Sciatic nerve (tissue), 2 donors: Measurements from ENCODE around the gene DUSP28. TPM values are rescaled to one million over a fixed set of nuclear protein-coding genes. Genes with fewer than 3 reads are reported as not detected.
A peak's percentile ranks its signal among the peaks of the same experiment; 100 is the strongest.

Experiments
- ATAC-seq: fragments of 200-7000 bp; cut with Tn5 transposase; one replicate; pipeline ENCODE4 v1.9.1; 2020; ENCODE audit warnings: mild to moderate bottlenecking, moderate library complexity
- DNase-seq: peaks from one replicate; pipeline ENCODE4 v3.0.0-alpha.2; 2020; ENCODE audit warnings: low spot score
- intact Hi-C: fragments of 100-400 bp; cut with DNase I; formaldehyde crosslinking; loops from one replicate; pipeline ENCODE4 v1.14.2; 2022
- total RNA-seq: library from RNA; stranded (reverse); fragmentation: NEBNext Ultra II Directional; extraction: Animal tissue kit (Norgen Biotek cat#: 25700); gene quantifications from one replicate; pipeline ENCODE4 v1.2.1, GENCODE V29; 2021
- donor health status: DM: no; HTN: no; CAD: no.
- donor health status: DM: no; HTN: no; CAD: no.

Gene DUSP28
- total RNA-seq, 1 donor from 2014 or later: 4.5 TPM

DNA sequence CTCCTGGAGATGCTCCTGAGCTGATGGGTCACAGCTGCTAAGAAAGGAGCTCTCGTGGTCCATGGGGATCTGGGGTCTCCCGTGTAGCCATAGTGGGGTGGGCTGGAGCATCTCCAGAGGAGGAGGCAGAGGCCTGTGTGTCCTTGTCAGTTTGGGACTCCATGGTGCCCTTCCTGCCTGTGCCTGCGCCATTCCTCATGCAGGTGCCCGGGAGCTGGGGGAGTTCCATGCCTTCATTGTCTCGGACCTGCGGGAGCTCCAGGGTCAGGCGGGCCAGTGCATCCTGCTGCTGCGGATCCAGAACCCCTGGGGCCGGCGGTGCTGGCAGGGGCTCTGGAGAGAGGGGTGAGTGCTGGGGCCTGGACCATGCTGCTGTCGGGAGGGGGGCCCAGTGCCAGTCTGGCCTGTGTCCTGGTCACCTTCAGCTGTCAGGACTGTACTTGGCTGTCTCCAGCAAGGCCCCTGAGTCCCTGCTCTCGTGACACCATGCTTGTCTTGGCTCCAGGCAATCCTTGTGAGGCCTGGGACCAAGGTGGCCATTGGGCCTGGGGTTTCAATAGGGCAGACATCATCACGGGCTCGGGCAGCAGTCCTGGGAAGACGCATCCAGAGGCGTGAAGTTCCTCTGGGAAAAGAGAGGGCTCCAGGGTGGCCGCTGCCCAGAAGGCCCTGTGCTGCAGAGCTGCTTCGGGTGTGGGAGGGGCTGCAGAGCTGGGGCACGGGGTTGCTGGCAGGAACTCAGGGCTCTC is 33.7 kb downstream of the DUSP28 start:
- intact Hi-C loops: no loop called here
- no peak for ATAC-seq
- DNase-seq: peak; percentile 50

DNA sequence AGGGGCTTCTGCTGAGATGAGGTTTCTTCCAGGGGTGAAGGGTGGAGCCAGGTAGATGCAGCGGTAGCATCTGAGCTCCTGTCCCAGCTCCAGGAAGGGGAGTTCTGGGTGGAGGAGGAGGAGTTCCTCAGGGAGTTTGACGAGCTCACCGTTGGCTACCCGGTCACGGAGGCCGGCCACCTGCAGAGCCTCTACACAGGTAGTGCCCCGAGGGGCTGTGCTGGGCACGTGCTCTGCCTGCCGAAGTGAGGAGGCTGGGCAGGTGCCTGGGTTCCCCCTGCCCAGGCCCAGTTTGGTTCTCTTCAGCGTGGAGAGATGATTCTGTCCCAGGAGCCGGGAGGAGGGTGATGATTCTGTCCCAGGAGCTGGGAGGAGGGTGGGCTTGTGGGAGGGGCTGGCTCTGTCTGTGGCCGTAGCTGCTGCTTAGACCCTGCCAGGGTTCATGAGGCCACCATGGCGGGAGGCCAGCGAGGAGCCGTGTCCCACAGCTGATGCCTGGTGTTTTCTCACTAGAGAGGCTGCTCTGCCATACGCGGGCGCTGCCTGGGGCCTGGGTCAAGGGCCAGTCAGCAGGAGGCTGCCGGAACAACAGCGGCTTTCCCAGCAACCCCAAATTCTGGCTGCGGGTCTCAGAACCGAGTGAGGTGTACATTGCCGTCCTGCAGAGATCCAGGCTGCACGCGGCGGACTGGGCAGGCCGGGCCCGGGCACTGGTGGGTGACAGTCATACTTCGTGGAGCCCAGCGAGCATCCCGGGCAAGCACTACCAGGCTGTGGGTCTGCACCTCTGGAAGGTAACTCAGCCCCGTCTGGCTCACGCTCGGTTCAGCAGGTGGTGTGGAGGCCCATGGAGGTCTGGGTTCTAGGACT is 34.6 kb downstream of the DUSP28 start:
- DNase-seq: peak; percentile 57
- intact Hi-C loops: no loop called here
- peak; percentile 7 for ATAC-seq

DNA sequence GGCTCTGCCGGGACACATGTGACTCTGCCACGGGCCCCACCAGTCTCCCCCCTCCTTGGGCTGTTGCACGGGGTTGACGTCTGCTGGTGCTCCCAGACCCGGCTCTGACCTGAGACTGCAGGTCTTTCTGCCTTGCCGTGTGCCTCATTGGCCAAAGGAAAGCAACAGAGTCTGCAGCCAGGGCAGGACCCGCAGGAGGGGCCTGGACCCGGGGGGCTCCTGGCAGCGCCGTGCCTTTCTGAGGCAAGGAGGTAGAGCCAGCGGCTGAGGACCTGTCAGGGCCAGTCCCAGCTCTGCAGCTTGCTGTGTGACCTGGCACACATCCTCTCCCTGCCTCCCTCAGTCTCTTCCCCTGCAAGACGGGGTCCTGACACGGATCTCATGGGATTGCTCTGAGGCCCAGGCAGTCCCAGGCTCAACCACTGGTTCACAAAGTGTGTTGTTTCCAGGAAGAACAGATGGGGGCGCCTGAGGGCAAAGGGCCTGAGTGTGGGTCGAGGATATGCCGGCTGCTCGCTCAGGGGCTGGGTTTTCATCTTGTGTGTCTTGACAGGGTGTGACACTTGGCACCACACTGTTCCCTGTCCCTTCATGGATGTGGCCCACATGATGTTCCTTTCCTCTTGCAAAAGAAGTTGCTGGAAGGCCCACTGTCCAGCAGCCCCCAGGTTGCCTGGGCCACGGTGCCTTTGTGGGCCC is 35.4 kb downstream of the DUSP28 start:
- intact Hi-C loops: no loop called here
- ATAC-seq (peak; percentile 44), DNase-seq (peak; percentile 55)

DNA sequence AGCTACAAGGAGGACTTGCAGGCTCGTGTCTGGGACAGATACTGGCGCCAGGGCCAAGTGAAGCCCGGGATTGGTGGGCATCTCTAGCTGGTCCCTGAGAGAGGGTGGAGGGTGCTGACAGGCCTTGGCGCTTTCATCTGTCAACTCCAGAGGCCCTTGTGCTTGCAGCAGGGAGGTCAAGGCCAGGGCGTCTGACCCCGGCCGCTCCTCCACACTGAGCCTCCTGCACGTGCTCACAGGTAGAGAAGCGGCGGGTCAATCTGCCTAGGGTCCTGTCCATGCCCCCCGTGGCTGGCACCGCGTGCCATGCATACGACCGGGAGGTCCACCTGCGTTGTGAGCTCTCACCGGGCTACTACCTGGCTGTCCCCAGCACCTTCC is 35.9 kb downstream of the DUSP28 start:
- no peak for ATAC-seq
- intact Hi-C loops: no loop called here

DNA sequence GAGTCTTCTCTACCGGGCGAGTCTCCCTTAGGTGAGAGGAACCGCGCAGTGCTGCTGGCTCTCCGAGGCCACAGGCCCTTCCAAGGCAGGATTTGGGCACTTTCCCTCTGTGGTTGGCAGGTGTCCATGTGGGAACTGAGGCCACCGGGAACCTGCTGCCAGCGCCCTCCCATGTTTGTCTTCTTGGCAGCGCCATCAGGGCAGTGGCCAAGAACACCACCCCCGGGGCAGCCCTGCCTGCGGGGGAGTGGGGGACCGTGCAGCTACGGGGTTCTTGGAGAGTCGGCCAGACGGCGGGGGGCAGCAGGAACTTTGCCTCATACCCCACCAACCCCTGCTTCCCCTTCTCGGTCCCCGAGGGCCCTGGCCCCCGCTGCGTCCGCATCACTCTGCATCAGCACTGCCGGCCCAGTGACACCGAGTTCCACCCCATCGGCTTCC is 36.4 kb downstream of the DUSP28 start:
- DNase-seq (peak; percentile 62), ATAC-seq (no peak)
- intact Hi-C loops: no loop called here

More for the DNA sequence above, 35.9 kb downstream of the DUSP28 start:
- DNase-seq: peak; percentile 54

DNA sequence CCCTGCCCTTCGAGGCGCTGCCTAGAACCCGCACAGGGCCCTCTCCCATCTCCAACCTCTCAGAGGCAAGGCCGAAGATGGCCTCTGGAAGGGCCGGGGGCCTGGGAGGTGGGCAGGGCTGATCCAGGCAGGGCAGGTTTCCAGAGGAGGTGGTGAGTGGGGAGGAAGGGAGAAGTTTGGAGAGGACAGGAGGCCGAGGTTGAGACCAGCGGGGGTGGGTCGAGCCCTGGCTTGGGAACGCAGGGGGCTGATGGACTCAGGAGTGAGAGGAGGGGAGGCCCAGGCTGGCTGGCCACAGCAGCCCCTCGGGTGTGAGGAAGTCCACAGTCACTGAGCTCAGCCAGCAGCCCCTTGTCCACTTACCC is 36.9 kb downstream of the DUSP28 start:
- ATAC-seq: no peak
- DNase-seq: peak; percentile 50
- intact Hi-C loops: no loop called here

DNA sequence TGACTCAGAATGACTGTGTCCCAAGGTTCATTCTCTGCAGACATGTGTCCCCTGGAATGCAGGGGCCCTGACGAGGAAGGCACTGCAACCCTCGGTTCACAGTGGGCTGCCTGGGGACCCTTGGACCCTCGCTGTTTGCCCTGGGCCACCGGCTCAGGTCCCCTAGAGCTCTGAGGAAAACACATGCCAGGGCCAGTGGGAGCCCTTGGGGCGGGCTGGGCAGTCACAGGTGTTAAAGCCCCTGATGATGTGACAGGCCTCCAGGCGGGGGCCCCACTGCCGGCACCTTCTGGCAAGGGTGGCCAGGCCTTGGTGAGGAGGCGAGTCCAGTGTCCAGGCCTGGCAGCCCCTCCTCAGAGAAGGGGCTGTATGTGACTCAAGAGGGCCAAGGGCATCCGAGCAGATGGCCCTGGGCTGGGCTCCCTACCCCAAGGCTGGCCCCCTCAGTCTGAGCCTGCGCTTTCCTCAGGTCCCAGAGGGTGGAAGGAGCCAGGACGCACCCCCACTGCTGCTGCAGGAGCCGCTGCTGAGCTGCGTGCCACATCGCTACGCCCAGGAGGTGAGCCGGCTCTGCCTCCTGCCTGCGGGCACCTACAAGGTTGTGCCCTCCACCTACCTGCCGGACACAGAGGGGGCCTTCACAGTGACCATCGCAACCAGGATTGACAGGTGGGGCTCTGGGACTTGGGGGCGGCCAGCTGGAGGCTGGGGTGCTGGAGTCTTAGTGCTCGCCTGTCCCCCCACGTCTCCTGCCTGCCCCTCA is 37.4 kb downstream of the DUSP28 start:
- intact Hi-C loops: no loop called here
- DNase-seq: peak; percentile 45

DNA sequence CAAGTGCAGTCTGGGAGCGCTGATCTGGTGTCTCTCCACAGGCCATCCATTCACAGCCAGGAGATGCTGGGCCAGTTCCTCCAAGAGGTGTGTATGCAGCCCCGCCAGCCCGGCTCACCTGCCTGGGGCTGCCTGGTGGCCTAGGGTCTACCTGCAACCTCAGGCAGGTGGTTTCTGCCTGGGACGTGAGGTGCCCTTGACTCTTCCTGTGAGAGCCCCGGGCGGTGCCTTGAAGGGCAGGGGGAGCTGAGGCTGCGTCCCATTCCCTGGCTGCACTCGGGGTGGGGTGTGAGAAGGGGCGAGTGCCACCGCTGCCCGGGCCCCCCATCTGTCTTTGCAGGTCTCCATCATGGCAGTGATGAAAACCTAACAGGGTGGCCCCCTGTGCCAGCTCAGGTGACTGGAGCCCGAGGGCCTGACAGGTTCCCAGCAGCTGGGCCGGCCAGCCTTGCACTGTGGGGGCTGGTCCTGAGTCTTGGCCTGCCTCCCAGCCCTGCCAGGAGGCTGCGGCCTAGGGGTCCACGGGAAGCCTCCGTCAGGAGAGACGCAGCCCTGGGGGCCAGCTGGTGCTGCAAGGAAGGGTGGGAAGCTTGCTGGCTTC is 38.3 kb downstream of the DUSP28 start:
- intact Hi-C loops: no loop called here
- no peak for ATAC-seq
- peak; percentile 43 for DNase-seq

More for the DNA sequence above, 37.4 kb downstream of the DUSP28 start:
- no peak for ATAC-seq

DNA sequence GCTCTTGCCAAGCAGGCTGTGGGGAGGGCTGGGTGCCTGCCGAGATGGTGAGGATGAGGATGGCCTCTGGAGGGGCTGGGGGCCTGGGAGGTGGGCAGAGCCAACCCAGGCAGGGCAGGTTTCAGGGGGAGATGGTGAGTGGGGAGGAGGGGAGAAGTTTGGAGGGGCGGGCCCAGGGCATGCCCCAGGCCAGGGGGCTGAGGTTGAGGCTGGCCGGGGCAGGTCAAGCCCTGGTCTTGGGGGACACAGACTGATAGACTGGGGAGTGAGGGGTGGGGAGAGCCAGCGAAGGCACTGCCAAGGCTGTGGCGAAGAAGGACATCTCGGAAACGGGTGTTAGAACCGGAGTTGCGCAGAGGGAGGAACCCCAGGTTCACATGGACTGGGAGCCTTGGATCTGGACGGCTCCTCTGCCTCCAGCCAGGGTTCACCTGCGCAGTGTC is 39.0 kb downstream of the DUSP28 start:
- no peak for ATAC-seq
- peak; percentile 49 for DNase-seq
- intact Hi-C loops: no loop called here

DNA sequence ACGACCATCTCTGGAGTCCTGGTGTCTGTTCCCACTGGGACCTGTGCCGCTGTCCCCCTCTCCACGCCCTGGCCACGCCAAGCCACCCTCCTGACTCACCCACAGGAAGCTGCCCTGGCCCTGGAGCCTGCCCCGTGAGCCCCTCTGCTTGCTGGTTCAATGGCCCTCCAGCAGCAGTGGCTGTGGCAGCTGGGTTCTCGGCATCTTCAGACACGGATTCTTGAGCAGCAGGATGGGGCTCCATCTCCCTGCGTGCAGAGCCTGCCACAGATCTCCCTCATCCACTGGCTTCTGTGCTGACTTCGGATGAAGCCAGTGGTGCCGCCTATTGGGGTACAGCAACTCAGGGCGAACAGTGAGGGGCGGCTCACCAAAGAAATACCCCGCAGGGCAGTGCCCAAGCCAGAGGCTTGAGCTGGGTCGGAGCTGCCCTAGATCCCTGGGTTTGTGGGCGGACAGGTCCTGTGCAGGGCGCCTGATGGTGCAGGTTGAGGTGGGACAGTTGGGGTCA is 40.3 kb downstream of the DUSP28 start:
- DNase-seq: peak; percentile 47
- no peak for ATAC-seq
- intact Hi-C loops: no loop called here

DNA sequence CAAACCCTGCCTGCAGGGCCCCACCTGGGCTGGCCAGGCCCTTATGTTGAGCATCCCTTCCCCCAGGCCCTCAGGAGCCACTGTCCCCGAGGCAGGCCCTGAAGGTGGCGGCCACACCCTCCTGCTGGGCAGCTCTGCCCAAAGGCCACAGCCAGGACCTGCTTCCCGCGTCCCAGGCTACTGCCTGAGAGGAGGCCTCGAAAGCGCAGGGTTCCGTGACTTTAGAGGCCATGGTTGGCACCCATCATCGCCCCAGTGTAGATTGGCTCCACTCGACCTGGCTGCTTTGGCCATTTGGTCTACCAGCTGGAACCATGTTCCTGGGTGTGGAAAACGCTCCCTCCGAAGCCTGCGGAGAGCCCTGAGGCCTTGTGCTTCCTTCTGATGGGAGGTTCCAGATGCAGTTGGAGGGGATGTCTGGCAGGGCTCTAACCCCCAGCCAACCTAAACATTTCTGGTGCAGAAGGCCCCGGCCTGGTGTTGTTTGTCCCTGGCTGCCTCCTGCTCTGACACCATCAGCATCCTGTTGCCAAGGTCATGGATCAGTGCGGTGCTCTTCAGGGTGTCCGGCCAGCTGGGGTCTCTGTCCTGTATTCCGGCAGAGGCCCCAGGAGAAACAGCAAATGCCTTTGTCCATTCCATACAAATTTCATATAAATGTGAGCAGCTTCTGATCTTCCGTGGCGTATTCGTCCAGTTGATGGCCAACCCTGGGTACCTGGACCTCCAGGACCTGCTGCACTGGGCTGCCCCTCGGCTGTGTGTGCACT is 41.1 kb downstream of the DUSP28 start:
- DNase-seq (peak; percentile 52), ATAC-seq (no peak)
- intact Hi-C loops: no loop called here

DNA sequence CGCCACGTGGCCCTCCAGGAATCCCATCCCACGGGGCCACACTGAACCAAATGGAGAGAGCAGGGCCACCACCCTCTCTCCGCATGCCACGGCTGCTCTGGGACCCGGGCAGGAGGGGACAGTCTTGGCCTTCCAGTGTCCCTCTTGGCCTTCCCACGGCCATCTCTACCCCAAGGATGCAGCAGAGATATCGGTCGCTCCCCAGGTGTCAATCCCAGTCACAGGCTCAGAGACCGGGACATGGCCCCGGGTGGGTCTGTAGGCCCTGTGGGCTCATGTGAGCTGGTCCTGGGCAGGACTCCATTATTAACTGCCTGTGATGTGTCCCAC is 41.6 kb downstream of the DUSP28 start:
- intact Hi-C loops: no loop called here
- DNase-seq: peak; percentile 49
- ATAC-seq: no peak

DNA sequence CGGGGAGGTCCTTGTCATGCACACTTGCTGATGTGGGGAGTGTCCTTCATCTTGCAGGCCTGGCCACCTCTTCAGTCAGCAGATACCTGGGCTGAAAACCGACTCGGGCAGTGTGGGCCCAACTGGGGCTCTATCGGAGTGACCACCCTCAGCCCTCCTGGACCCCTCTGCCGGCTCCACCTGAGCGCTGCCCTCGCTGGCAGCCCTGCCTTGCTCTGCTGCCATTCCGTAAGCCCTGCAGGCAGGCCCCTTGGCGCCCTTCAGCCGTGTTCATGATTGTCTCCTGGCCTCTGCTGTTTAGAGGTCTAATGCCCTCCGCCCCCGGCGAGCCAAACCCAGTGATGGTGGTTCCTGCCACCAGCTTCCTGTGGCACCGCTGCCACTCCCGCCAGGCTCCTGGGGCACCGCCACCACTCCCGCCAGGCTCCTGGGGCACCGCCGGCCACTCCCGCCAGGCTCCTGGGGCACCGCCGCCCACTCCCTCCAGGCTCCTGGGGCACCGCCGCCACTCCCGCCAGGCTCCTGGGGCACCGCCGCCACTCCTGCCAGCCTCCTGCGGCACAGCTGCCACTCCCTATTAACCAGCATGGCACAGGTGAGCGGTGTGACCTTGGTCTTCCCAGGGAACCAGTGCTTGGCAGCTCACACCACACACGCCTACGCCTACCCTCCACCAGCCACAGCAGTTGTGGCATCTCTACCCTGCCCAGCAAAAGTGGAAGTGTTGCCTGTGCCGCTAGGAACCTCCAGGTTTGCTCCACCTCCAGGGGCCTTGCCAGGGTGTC is 42.3 kb downstream of the DUSP28 start:
- ATAC-seq: no peak
- intact Hi-C loops: no loop called here
- peak; percentile 53 for DNase-seq

DNA sequence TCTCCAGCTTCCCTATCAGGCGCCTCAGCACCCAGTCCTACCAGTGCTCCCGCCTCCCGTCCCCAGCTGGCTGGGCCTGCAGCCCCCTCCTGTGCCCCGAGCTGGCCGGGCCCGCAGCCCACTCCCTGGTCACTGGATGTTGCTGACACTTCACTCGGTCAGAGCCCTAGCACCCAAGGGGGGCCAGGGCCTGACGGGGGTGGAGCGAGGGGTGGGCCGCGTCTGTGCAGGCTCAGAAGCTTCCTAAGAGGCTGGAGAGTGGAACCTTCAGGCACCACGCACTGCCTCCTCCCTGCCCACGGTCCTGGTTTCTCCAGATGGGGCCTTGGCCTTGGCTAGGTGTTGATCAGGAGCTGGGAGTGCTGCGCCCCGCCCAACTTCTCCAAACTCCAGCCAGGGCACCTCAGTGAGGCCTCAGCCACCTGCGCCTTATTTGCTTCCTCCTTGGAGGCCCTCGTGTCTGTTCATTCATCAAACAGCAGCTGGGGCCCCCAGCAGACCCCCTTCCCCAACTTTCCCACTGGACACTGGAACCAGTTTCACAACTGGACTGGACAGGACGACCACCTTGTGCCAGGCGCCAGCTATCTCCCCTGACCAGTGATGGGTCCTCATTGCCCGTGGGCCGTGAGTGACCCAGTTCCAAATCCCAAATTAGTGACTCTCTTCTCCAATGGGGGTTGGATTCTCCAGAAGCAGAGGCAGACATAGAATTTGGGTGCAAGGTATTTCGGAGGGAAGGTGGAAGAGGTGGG is 43.1 kb downstream of the DUSP28 start:
- intact Hi-C loops: no loop called here
- DNase-seq (peak; percentile 45), ATAC-seq (no peak)

DNA sequence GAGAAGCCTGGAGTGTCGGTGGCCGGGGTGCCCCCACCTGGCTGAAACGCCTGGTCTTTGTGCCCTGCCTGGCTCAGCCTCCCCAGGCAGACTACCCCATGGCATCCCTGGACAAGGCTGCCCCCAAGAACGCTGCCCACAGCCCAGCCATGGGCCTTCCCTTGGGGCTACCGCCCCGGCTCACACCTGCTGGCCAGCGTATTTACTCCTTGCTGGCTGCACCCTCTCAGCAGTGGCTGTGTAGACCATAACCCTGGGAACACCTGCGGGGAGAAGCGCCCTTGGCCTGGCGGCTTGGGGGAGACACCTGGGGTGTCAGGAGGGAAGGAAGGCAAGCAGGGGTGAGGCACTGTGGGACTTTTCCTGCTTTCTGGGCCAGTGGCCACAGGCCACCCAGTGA is 43.7 kb downstream of the DUSP28 start:
- intact Hi-C loops: no loop called here
- DNase-seq (peak; percentile 50), ATAC-seq (peak; percentile 6)

DNA sequence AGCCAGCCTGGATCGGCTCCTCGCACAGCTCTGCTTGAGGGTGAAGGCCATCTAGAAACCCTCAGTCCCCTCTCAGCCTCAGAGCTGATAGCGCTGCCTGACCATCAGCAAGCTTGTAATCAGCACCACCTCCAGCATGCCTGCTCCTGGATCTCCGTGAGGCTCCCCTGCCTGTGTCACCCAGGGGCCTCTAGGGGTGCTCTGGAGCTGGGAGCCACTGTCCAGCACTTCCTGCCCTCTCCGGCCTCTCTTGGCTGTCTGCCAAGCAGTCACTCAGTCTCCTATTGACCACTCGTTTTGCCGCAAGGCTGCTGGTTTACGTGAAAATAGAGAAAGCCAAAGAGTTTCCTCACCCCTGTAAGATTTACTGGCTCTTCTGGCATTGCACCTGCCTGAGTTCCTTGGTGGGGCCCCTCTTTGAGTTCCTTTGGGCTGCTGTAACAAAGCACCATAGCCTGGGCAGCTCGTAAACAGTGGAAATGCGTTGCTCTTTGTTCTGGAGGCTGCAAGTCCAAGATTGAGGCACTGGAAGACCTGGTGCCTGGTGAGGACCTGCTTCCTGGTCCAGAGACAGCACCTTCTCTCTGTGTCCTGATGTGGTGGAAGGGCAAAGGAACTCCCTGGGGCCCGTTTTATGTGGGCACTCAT is 44.3 kb downstream of the DUSP28 start:
- DNase-seq: peak; percentile 92

More for the DNA sequence above, 44.3 kb downstream of the DUSP28 start:
- intact Hi-C loops: no loop called here
- ATAC-seq: peak; percentile 87
